Fibroblast of pulmonary artery (primary cell): ENCODE data around the gene MVB12B.

ENCODE experiments used
- DNase-seq: peaks from one replicate; pipeline ENCODE4 v3.0.0-alpha.2; 2010; ENCODE audit warnings: low read depth
- H3K4me3 ChIP-seq: replicated peaks from 2 replicates; pipeline ENCODE4 v1.5.1; 2011; ENCODE audit warnings: low read depth, mild to moderate bottlenecking, control low read depth, low read length, moderate library complexity
- TF ChIP-seq, protein P1 (sequence below): IDR thresholded peaks from 2 replicates; pipeline ENCODE4 v1.5.1; 2011; ENCODE audit warnings: mild to moderate bottlenecking, control low read depth, low read length, inconsistent platforms; ENCODE audit errors: missing control alignments

The MVB12B gene

DNA sequence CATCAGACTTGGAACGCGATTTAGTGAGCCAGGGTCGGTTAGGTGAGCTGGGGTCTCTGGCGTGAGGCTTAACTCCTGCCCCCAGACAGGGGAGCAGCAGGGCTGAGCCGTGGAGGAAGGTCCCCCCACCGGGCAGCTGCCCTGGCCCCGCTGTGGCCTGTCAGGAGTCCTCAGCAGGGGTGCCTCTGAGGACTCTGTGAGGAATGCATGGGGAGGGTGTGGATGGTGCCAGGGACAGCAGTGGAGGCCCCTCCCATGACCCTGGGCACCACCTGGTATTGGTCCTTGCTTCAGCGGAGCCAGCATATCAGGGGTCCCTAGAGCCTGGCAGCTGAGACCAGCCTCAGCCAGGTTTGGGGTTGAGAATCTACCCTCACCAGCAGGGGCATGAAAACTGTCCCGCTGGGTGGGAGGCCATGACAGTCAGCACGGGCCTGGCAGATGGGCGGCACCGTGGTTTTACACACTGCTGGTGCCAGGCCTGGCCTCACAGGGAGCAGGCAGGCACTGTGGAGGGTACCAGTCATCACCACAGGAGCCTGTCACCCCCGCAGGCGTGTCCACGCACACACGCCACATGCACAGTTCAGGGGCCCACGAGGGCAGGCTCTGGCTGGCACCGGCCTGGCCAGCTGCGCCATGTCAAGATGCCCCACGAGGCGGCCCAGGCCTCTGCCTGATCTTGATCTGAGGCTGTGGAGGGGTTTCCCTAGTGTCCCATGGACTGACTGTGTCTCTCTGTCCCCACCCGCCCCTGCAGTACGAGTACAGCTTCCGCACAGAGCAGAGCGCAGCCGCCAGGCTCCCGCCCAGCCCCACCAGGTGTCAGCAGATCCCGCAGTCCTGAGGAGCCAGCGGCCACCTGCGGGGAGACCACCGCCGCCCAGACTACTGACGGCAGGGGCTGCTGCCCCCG, 176.0 kb downstream of the MVB12B start:
- H3K4me3 ChIP-seq: no peak overlapping the region
- TF ChIP-seq, protein P1, sequence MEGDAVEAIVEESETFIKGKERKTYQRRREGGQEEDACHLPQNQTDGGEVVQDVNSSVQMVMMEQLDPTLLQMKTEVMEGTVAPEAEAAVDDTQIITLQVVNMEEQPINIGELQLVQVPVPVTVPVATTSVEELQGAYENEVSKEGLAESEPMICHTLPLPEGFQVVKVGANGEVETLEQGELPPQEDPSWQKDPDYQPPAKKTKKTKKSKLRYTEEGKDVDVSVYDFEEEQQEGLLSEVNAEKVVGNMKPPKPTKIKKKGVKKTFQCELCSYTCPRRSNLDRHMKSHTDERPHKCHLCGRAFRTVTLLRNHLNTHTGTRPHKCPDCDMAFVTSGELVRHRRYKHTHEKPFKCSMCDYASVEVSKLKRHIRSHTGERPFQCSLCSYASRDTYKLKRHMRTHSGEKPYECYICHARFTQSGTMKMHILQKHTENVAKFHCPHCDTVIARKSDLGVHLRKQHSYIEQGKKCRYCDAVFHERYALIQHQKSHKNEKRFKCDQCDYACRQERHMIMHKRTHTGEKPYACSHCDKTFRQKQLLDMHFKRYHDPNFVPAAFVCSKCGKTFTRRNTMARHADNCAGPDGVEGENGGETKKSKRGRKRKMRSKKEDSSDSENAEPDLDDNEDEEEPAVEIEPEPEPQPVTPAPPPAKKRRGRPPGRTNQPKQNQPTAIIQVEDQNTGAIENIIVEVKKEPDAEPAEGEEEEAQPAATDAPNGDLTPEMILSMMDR: no peak
- no peak for DNase-seq

DNA sequence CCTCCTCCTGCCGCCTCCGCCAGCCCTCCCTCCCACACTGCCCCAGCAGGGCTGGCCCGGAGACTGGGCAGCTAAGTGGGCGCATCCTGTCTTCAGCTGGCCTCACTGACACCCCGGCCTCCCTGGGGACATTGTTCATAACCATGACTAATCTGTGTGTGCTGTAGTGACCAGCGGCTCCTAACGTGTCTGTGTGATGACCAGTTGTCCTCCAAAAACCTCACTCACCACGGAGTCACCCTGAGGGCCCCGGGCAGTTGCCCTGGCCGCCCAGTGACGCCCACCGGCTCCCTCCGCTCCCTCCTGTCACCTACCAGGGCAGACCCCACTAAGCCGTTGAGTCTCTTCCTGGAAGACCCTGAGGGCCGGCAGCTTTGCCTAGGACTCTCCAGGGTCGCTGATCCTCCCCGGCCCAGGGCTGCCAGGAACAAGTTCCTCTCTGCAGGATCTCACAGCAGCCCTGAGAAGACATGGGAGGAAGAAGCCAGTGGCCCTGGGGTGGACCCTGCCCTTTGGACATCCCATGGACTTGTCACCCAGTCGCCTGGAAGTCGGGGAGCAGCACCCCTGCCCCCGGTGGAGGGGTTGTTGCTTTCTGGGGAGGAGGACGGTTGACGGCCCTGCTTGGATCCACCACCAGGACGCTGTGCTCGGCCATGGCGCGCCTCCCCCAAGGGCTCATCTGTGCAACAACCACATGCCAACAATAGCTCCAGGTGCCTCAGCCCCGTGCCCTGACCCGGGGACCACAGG, 176.9 kb downstream of the MVB12B start:
- TF ChIP-seq, protein P1: no peak
- DNase-seq: no peak
- no peak overlapping the region for H3K4me3 ChIP-seq

DNA sequence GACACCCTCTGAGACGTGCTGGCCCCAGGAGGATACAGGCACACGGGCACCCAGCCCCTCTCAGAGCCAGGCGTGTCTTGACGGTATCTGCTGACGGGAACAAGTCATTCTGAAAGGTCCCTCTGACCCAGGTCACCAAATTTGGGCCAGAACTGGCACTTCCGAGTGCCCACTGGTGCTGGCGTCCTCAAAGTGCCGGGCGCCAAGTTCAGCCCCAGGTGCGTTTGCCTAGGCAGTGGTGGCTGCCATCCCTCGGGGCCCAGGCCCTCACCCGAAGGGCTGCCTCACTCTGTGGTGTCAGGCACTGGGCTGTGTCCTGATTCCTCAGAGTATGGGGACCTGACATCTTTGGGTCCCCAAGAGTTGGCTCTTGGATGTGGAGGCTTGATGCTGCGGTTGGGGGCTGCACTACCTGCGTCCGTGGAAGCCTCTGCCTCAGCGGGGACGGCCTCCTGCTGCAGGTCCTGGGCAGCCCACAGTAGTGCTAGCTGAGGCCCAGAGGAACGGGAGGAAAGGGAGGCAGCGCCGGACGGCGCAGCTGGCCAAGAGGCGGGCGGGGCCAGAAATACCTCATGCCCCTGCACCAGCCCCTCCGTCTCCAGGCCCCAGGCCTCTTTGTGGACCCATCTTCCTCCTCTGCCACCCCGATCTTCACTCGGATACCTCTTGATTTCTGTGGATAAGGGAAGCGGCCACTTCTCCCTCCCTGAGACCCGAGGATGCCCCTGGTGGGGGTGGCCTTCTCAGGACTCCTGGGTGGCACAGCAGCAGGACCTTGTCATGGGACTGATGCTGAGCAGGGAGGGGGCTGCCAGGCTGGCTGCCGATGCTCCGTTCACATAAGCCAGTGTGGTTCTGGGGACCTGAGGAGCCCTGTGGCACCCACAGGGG, 177.7 kb downstream of the MVB12B start:
- TF ChIP-seq, protein P1: no peak
- H3K4me3 ChIP-seq: no peak overlapping the region
- DNase-seq: no peak

DNA sequence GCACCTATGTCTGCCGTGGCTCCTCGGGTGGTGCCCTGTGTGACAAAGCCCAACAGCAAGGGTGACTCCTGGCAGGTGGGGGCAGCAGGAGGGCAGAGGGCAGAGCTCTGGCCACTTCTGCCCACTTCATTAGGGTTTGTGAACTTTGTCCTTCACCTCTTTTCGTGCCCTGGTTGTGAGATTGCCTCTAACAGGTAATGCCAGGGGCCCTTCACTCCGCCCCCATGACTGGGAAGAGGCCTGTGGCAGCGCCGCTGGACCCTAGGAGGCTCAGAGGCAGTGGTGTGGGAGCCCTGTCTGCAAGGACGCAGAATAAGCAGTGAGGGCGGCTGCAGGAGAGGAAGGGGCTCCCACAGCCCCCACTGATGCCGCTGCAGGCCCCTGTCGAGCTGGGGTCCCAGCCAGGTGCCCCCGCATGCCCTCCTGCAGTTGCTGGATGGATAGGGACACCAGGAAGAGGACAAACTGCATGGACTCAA, 178.4 kb downstream of the MVB12B start:
- no peak overlapping the region for H3K4me3 ChIP-seq
- TF ChIP-seq, protein P1: no peak
- no peak for DNase-seq

DNA sequence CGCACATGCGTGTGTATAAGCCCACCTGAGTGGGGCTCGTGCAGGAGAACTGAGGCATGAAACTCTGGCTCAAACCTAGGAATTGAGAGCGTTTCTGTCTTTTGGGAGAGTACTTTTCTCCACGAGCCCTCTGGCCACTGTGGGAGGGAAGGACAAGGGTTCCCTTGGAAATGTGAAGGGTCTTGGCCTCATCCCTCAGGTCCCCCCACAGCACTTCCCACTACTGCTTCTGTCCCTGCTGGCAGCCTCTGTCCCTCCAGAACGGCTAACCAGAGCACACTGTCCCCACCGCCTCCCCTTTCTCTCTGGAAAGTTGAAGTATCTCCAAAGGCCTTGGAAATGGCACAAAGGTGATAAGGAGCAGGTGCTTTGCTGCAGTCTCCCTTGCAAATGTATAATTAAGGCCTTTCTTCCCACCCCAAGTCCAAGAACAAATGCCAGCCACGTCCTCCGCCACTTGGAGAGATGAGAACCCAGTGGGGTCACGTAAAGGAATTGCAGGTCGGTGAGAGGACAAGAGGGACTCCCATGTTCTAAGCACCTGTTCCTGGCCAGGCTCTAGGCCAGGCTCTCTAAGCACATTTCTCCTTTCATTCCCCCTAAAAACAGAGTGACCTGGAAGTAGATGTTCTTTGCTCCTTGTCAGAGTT, 179.2 kb downstream of the MVB12B start:
- H3K4me3 ChIP-seq: no peak overlapping the region
- no peak for DNase-seq
- TF ChIP-seq, protein P1: no peak
